B cell (primary cell): Measurements from ENCODE around the gene TPK1. TPM values are rescaled to one million over a fixed set of nuclear protein-coding genes. Genes with fewer than 3 reads are reported as not detected.

Experiments used
- ATAC-seq: fragments of 200-7000 bp; cut with Tn5 transposase; one replicate; pipeline ENCODE4 v1.10.0; 2021; ENCODE audit warnings: low read depth, mild to moderate bottlenecking, moderate number of reproducible peaks, moderate library complexity
- CTCF ChIA-PET: fragments of 350-600 bp; sonication (Branson Sonifier 250); formaldehyde crosslinking; loops from one replicate; lab custom pipeline; 2021; ENCODE audit warnings: antibody characterized with exemption, inconsistent platforms; lab: Charles Lee
- POLR2A ChIA-PET: fragments of 350-600 bp; sonication (Branson Sonifier 250); formaldehyde crosslinking; loops from one replicate; lab custom pipeline; 2021; ENCODE audit warnings: antibody characterized with exemption; lab: Charles Lee
- DNase-seq: peaks from one replicate; pipeline ENCODE4 v3.0.0; 2013
- H2AFZ ChIP-seq: 2 replicates; pipeline ENCODE4 v1.6.1; 2012; ENCODE audit warnings: mild to moderate bottlenecking, low read depth, low read length; ENCODE audit not compliant: insufficient read depth, poor library complexity, severe bottlenecking
- H3K27ac ChIP-seq, 2 donors: 1 replicate in 1 of 2; 2 replicates in 1 of 2; pipeline ENCODE4 v1.5.1; 2012 to 2013; ENCODE audit warnings: low read length in 2 of 2, mild to moderate bottlenecking in 2 of 2, moderate library complexity in 1 of 2
- H3K27me3 ChIP-seq, 4 experiments: fragments of 200-600 bp in 1 of 4; sonication (generic) in 1 of 4; replicated peaks in 1 of 4; 1 replicate in 2 of 4; 2 replicates in 2 of 4; pipeline versions ENCODE4 v1.6.1 to v1.7.0; 2013 to 2016; ENCODE audit warnings: low read length in 3 of 4, mild to moderate bottlenecking in 2 of 4, mixed read lengths in 1 of 4, moderate library complexity in 1 of 4; ENCODE audit not compliant: insufficient read depth in 4 of 4, control insufficient read depth in 3 of 4; ENCODE audit errors: control extremely low read depth in 1 of 4
- H3K36me3 ChIP-seq, 2 experiments: replicated peaks in 1 of 2; 1 replicate in 1 of 2; 2 replicates in 1 of 2; pipeline versions ENCODE4 v1.6.1 to v1.7.1; 2013; ENCODE audit warnings: low read length in 1 of 2; ENCODE audit not compliant: insufficient read depth in 2 of 2, control insufficient read depth in 1 of 2; ENCODE audit errors: control extremely low read depth in 1 of 2, extremely low read depth in 1 of 2
- H3K4me1 ChIP-seq, 2 donors: fragments of 200-600 bp in 1 of 2; sonication (generic) in 1 of 2; 1 replicate in 1 of 2; 2 replicates in 1 of 2; pipeline versions ENCODE4 v1.5.1 to v1.6.1; 2013 to 2017; ENCODE audit warnings: low read length in 2 of 2; ENCODE audit not compliant: control insufficient read depth in 2 of 2, insufficient read depth in 2 of 2
- H3K4me2 ChIP-seq: replicated peaks from 2 replicates; pipeline ENCODE3; 2012; ENCODE audit warnings: mild to moderate bottlenecking, low read depth, low read length; ENCODE audit not compliant: poor library complexity, severe bottlenecking
- H3K4me3 ChIP-seq, 5 experiments: fragments of 200-600 bp in 1 of 5; sonication (generic) in 1 of 5; 1 replicate in 3 of 5; 2 replicates in 2 of 5; pipeline versions ENCODE4 v1.5.1 to v1.7.0; 2011 to 2016; ENCODE audit warnings: low read length in 4 of 5, mild to moderate bottlenecking in 4 of 5, low read depth in 2 of 5, control low read depth in 1 of 5, moderate library complexity in 1 of 5; ENCODE audit not compliant: insufficient read depth in 1 of 5; ENCODE audit errors: control extremely low read depth in 1 of 5, extremely low read depth in 1 of 5
- H3K79me2 ChIP-seq: fragments of 200-600 bp; sonication (generic); one replicate; pipeline ENCODE4 v1.6.0; 2016; ENCODE audit warnings: low read length; ENCODE audit not compliant: control insufficient read depth, insufficient read depth
- H3K9ac ChIP-seq: fragments of 200-600 bp; sonication (generic); 2 replicates; pipeline ENCODE4 v1.6.1; 2017; ENCODE audit warnings: mild to moderate bottlenecking, low read length, moderate library complexity
- H3K9me3 ChIP-seq, 3 donors: one replicate each; pipeline versions ENCODE4 v1.6.1 to v1.7.1; 2013; ENCODE audit warnings: low read length in 2 of 3; ENCODE audit not compliant: control insufficient read depth in 2 of 3, insufficient read depth in 1 of 3; ENCODE audit errors: control extremely low read depth in 1 of 3
- H4K20me1 ChIP-seq: 2 replicates; pipeline ENCODE4 v1.6.0; 2012; ENCODE audit warnings: mild to moderate bottlenecking, low read length; ENCODE audit not compliant: insufficient read depth, control insufficient read depth, poor library complexity, severe bottlenecking
- H3K27ac Mint-ChIP-seq: one replicate; pipeline ENCODE4 v1.8.0; 2021; ENCODE audit warnings: mixed read lengths
- H3K27me3 Mint-ChIP-seq: one replicate; pipeline ENCODE4 v1.8.0; 2021; ENCODE audit warnings: mixed read lengths
- H3K4me1 Mint-ChIP-seq: one replicate; pipeline ENCODE4 v1.8.0; 2021; ENCODE audit warnings: mixed read lengths
- H3K4me3 Mint-ChIP-seq: one replicate; pipeline ENCODE4 v1.8.0; 2021; ENCODE audit warnings: mixed read lengths
- H3K9me3 Mint-ChIP-seq: one replicate; pipeline ENCODE4 v1.8.0; 2022; ENCODE audit warnings: mixed read lengths; ENCODE audit not compliant: insufficient read depth
- EZH2 ChIP-seq: IDR thresholded peaks from 2 replicates; pipeline ENCODE4 v1.6.1; 2012; ENCODE audit warnings: borderline replicate concordance, low read depth, mild to moderate bottlenecking, moderate library complexity, low read length; ENCODE audit not compliant: insufficient read depth, poor library complexity, severe bottlenecking
- whole genome bisulfite sequencing: methylation state at CpG from one replicate; pipeline ENCODE4 v1.1.5; 2013; ENCODE audit warnings: missing lambda C conversion rate; ENCODE audit not compliant: insufficient coverage; 5-methylcytosine and 5-hydroxymethylcytosine counted together
- intact Hi-C: fragments of 100-400 bp; cut with micrococcal nuclease; formaldehyde crosslinking; loops from one replicate; pipeline ENCODE4 v1.10.0; 2022
- polyA plus RNA-seq: library from polyadenylated mRNA; depleted of rRNA; stranded (reverse); fragments of >200 nt; gene quantifications from 2 replicates; pipeline ENCODE4 v1.2.3, GENCODE V29; 2012
- total RNA-seq, 2 donors: library from RNA; stranded (reverse); fragments of 120-200 nt in 1 of 2; gene quantifications; 1 replicate in 1 of 2; 2 replicates in 1 of 2; pipeline versions ENCODE4 v1.2.3 to v1.2.4, GENCODE V29; 2013 to 2022
- TF ChIP-seq, protein P1 (sequence below): fragments of 200-600 bp; IDR thresholded peaks from one replicate; pipeline ENCODE4 v1.8.0; 2022; ENCODE audit warnings: antibody characterized with exemption, mild to moderate bottlenecking

The TPK1 gene
- total and polyA plus RNA-seq, 2 donors (not counting 1 experiment from before 2014, with no cell fraction given) = 13.7 to 26.4 TPM

DNA sequence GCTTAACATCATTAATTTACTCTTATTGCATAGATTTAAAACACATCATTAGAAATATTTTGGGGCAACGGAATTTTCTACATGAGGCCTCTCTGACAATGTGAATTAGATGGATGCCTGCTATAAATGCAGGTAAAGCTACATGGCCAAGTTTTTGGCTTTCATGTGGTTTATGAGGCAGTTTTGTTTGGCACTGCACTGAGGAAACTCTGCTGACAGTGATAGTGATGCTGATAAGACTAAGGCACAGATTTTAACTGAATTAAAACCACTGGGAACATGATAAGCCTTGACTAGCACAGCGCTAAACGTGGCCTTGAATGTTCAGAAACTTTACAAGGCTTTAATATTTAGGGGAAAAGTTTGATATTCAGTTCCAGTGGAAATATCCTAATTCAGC lies 318.1 kb downstream of the TPK1 start:
- ATAC-seq = no peak
- H3K4me2 ChIP-seq = no peak overlapping the region
- WGBS = no CpG with 5 or more reads among the region's 3 CpGs

DNA sequence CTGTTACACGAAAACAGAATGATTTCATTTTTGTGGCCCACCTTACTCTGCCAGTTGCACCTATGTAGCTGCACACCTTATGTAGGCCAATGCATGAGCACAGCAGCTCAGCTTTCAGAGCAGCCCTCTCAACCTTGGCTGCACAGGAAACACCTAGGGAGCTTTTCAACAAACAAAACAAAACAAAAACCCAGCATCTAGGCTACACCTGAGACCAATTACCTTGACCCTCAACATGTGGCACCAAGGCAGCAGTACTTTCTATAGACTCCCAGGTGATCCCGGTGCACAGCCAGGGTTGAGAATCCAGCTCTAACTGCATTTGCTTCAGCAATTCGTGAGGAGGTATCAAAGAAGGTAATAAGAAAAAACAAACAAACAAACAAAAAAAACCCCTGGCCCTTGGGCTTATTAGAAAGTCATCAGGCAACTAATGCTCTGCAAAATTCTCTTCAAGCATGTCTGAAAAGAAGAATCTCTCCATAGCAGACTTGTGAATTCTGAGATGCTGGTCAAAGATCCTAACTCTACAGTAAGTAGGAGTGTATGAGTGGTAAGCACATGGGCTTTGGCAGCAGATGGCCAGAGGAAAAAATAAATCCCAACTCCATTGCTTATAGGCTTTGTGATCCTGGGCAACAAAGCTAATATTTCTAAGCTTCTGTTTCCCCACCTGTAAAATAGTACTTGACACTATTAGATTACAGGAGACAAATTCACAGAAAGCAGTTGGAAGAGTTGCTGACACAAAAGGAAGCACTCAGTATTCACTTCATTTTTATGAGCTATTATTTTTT lies 318.9 kb downstream of the TPK1 start:
- Mint-ChIP-seq H3K27me3 (no peaks in the 10 kb centered on the region), H3K27ac (no peak overlapping the region), H3K4me3 (no peak overlapping the region), H3K9me3 (no peaks in the 10 kb centered on the region), H3K4me1 (no peaks in the 10 kb centered on the region)
- Histone ChIP-seq H3K4me2 (no peak overlapping the region), H2AFZ (no peak overlapping the region), H4K20me1 (no peaks in the 10 kb centered on the region), H3K4me3 (no peak overlapping the region), H3K4me1 (no peaks in the 10 kb centered on the region), H3K9me3 (no peaks in the 10 kb centered on the region), H3K27ac (no peak overlapping the region), H3K79me2 (no peaks in the 10 kb centered on the region), H3K9ac (no peak overlapping the region), H3K36me3 (no peaks in the 10 kb centered on the region), H3K27me3 (no peaks in the 10 kb centered on the region)
- WGBS = 100% methylated on average over 2 of the region's 3 CpGs
- ChIA-PET CTCF (interaction anchor here (0.6 kb wide), 1 partner anchor 22 kb away, joined by 3 read pairs; no protein-coding TSS in a partner anchor), POLR2A (no interaction called here)
- intact Hi-C loops = no loop called here
- TF ChIP-seq EZH2 = no peak
- TF ChIP-seq, protein P1, sequence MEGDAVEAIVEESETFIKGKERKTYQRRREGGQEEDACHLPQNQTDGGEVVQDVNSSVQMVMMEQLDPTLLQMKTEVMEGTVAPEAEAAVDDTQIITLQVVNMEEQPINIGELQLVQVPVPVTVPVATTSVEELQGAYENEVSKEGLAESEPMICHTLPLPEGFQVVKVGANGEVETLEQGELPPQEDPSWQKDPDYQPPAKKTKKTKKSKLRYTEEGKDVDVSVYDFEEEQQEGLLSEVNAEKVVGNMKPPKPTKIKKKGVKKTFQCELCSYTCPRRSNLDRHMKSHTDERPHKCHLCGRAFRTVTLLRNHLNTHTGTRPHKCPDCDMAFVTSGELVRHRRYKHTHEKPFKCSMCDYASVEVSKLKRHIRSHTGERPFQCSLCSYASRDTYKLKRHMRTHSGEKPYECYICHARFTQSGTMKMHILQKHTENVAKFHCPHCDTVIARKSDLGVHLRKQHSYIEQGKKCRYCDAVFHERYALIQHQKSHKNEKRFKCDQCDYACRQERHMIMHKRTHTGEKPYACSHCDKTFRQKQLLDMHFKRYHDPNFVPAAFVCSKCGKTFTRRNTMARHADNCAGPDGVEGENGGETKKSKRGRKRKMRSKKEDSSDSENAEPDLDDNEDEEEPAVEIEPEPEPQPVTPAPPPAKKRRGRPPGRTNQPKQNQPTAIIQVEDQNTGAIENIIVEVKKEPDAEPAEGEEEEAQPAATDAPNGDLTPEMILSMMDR = no peak
- no peak for DNase-seq
- no peak for ATAC-seq

More for the DNA sequence above, 318.1 kb downstream of the TPK1 start:
- no peaks in the 10 kb centered on the region for H3K27me3 ChIP-seq
- no peak overlapping the region for H3K27ac Mint-ChIP-seq
- no peak overlapping the region for H3K27ac ChIP-seq
- H3K4me3 ChIP-seq = no peak overlapping the region
- H3K4me1 Mint-ChIP-seq = no peaks in the 10 kb centered on the region
- H3K4me1 ChIP-seq = no peaks in the 10 kb centered on the region
- H3K9ac ChIP-seq = no peak overlapping the region
- no peak overlapping the region for H3K4me3 Mint-ChIP-seq
- no peaks in the 10 kb centered on the region for H3K9me3 ChIP-seq
- H4K20me1 ChIP-seq = no peaks in the 10 kb centered on the region
- DNase-seq = no peak
- H3K36me3 ChIP-seq = no peaks in the 10 kb centered on the region
- H3K79me2 ChIP-seq = no peaks in the 10 kb centered on the region
- ChIA-PET CTCF (interaction anchor here (0.6 kb wide), 1 partner anchor 21 kb away, joined by 3 read pairs; no protein-coding TSS in a partner anchor), POLR2A (no interaction called here)
- H3K27me3 Mint-ChIP-seq = no peaks in the 10 kb centered on the region
- intact Hi-C loops = no loop called here
- H2AFZ ChIP-seq = no peak overlapping the region
- H3K9me3 Mint-ChIP-seq = no peaks in the 10 kb centered on the region
- TF ChIP-seq EZH2 = no peak
- TF ChIP-seq, protein P1 = no peak
